HG02840 (cell line): ENCODE results near the gene PABPC5.

Experiments used
- ATAC-seq: cut with Tn5 transposase; IDR thresholded peaks from one replicate; pipeline ENCODE4 v1.9.1; 2021; ENCODE audit warnings: mild to moderate bottlenecking, moderate library complexity, moderate number of reproducible peaks; ENCODE audit not compliant: unreplicated experiment, low FRiP score

Gene PABPC5

DNA sequence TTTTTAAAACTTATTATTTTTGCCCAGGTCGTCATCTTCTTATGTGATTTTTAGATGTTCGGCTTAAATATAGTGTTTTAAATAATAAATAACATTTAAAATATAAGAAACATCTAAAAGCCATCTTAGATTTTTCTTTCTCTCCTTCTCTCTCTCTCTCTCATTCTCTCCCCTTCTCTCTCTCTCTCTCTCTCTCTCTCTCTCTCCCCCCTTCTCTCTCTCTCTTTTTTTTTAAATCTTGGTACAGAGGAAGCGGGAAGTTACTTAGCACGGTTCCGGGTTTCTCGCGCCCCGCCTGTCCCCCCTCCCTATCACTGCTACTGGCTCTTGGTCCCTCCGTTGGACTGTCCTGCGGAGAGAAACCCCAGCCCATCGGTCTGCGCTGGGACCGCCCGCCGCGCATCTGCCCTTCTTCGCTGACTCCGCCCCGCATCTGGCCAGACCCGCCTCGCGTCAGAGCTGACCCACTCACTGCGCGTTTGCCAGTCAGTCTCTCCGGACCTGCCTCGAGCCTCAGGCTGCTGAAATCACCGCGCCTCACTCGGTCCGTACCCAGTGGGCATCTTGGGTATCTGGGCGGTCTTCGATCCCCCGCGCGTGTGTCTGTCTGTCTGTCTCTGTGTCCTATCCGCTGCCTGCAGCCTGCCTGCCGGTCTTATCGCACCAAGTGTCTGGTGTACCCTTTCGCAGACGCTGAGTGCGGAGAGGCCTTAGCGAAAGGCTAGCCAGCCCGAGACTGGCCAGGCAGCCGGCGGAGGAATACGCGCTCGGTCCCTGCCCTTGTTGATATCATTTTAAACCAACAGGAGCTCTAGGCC, at the start of gene PABPC5:
Gene PABPC5 (plus strand): TSS at position 489 of the 818 bp plus-strand sequence. CDS start 739 bp downstream, outside the sequence.
- no peak for ATAC-seq

DNA sequence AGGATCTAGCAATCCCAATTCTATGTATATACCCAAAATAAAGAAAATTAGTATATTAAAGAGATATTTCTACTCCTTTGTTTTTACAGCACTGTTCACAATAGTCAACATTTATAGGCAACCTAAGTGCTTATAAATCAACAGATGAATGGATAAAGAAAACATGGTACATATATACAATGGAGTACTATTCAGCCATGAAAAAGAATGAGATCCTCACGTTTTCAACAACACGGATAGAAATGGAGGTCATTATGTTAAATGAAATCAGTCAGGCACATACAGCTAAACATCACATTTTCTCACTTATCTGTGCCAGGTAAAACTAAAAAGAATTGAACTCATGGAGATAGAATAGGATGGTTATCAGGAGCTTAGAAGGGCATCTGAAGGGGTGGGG, 45.6 kb upstream of the PABPC5 start:
- ATAC-seq: no peak

DNA sequence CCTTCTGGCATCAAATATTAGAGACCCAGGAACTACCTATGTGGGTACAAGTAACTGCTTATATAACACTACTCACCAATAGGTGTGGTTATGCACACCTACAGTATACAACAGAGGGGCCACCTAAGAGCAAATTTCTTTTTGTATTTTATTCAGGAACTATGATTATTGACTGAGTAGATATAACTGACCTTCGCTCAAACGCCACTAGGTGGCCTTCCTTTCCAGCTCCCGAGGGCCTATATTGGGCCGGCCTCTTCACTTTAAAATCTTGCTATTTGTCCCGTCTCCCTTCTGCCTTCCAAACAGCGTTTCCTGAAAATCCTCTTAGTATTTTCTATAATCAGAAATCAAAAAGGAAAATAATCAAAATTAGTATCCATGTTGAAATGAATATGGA, 19.9 kb upstream of the PABPC5 start:
- no peak for ATAC-seq

DNA sequence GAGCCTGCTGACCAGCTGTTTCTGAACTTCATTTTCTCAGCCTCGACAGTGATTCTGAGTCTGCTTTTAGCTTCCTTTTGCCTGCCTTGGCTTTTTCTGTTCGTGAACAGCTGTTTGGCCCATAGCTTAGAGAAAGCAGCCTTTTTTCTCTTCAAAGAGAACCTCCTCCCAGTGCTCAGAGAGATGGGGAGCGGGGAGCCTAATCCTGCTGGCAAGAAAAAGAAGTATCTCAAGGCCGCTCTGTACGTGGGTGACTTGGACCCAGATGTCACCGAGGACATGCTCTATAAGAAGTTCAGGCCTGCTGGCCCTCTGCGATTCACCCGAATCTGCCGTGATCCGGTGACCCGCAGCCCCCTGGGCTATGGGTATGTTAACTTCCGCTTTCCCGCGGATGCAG, 756 bp downstream of the PABPC5 start:
- ATAC-seq: no peak
